ENCODE measurements around the gene SEPTIN1.

Gene SEPTIN1, protein sequence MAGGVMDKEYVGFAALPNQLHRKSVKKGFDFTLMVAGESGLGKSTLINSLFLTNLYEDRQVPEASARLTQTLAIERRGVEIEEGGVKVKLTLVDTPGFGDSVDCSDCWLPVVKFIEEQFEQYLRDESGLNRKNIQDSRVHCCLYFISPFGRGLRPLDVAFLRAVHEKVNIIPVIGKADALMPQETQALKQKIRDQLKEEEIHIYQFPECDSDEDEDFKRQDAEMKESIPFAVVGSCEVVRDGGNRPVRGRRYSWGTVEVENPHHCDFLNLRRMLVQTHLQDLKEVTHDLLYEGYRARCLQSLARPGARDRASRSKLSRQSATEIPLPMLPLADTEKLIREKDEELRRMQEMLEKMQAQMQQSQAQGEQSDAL

DNA sequence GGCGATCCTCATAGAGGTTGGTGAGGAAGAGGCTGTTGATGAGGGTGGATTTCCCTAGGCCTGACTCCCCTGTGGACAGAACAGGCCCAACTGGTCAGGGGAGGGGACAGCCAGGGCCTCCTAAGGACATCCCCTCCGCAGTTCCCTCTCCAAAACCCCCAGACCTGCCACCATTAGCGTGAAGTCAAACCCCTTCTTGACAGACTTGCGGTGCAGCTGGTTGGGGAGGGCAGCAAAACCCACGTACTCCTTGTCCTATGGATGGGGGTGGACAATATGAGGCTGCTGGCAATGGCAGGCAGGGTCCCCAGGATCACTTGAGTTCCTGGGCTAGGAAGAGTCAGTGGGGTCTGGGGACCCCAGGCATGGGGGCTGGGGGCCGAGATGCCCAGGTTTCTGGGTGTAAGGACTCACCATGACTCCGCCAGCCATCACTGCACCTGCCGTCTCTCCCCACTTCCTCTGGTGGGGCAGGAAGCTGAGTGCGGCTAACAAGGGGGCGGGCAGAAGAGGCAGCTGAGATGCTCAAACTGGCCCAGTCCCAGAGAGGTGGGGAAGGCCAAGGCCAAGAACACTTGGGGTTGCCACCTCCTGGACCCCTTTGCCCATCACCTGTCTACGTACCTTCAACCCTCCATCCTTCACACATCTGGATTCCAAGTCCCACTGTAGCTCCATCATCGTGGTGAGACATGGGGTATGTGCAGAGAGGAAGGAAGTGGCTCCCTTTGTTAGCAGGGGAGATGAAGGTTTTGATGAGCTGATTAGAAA lies at the start of gene SEPTIN1:
SEPTIN1 (minus strand) TSS at position 451 of the 771 bp plus-strand sequence; CDS start at position 432, 19 bp downstream.
- DNase-seq (ENCODE audit: low read depth in 2 of 2): peak; percentile 47 to 60

DNA sequence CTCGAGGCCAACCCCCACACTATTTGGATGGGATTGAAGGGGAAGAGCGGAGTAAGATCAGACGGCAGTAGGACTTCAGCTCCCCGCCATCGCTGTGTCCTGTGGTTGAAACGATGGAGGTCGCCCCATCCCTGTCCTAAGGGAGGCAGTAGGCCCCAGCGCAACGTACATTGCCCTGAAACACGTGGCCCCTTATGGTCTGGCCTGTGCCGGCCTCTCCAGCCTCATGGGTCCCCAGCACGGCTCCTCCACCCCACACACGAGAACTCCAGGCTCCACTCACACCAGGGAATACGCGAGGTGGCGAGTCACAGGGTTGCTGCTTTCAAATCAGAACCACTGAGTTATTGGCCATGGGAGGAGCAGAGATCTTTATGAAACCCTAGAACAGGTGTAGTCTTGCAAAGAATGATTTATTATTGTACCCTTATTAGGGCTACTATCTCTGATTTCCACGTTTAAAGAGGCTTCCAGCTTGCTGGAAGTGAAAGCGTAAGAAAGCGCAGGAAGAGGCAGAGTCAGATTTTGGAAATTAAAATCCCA lies 48.1 kb upstream of the SEPTIN1 start:
- no peak for DNase-seq (ENCODE audit: low read depth in 2 of 2)

DNA sequence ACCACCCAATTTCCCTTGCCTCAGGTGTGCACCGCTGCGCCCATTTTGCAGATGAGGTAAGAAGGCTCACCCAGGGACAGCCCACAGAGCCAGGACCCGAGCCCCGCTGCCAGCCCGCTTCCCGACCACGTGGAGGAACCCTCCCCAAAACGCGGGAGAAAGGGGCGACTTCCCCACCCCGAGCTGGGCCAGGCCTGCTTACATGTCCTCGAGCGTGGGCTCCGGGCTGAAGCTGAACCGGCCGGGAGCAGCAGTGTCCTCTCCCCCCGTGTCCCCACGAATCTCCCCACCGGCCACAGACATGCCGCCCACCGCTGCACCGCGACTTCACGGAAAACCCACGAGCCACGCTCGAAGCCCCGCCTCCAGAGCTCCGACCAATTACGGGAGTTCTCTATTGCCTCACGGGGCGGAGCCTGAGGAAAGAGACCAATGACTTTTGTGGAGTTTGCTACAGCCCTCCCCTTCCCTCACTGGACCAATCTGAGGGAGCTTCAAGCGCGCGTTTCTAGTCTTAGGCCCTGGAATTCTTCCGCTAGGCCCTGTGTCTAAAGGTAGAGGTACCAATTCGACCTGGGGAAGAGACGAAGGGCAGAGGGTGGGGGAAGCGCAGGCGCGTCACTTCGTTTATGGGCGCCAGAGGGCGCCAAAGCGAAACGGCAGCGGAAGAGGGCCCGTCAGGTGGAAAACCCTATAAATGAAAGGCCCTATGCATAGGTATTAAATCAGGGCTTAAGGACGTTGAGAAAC lies 47.5 kb upstream of the SEPTIN1 start, which contains the start of gene DCTPP1:
DCTPP1 (minus strand) TSS at position 353 of the 750 bp plus-strand sequence; CDS start at position 303, 50 bp downstream.
- peak; percentile 85 to 92 for DNase-seq (ENCODE audit: low read depth in 2 of 2)

DNA sequence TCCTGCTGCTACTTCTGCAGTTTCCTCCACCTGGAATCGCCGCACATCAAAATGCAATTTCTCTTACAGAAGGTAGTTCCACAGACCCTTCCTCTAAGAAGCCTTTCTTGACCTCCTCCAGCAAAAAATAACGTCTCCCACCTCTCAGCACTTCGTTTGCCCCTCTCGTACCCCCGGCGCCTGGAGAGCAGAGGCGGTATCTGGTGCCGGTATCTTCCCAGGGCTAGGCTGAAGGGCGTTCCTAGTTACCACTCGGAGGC lies 47.0 kb upstream of the SEPTIN1 start:
- no peak for DNase-seq (ENCODE audit: low read depth in 2 of 2)

DNA sequence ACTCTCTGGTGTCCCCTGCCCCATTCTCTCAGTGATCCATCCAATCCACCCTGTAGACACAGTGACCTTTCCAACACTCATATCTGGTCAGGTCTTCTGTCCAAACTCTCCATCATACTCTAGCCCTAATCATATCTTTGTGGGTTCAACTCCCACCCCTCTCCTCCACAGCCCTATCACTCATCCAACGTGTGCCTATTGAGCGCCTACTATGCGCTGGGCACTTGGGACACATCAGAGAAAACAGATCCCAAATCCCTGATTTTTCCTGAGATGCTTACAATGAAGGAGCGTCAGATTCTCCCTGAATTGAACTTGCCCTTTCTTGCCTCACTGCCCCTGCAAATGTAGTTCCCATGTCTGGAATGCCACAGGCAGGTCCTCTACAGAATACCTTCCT lies 45.7 kb upstream of the SEPTIN1 start:
- DNase-seq (ENCODE audit: low read depth in 2 of 2): no peak

DNA sequence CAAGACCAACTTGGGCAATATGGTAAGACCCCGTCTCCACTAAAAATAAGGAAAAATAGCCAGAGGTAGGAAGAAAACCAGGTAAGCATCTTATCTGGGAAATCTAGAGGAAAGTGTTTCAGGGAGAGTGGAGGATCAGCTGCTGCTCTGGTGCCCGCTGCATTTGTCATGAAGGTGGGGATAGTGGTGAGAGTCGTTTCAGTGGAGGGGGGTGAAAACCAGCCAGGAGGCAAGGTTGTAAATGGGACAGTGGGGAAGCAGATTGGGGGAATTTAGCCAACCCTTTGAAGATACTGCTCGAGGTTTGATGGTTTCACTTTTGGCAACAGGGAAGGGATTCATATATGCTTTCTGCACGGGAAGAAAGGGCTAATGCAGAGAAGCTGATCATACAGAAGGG lies 38.6 kb upstream of the SEPTIN1 start:
- no peak for DNase-seq (ENCODE audit: low read depth in 2 of 2)

DNA sequence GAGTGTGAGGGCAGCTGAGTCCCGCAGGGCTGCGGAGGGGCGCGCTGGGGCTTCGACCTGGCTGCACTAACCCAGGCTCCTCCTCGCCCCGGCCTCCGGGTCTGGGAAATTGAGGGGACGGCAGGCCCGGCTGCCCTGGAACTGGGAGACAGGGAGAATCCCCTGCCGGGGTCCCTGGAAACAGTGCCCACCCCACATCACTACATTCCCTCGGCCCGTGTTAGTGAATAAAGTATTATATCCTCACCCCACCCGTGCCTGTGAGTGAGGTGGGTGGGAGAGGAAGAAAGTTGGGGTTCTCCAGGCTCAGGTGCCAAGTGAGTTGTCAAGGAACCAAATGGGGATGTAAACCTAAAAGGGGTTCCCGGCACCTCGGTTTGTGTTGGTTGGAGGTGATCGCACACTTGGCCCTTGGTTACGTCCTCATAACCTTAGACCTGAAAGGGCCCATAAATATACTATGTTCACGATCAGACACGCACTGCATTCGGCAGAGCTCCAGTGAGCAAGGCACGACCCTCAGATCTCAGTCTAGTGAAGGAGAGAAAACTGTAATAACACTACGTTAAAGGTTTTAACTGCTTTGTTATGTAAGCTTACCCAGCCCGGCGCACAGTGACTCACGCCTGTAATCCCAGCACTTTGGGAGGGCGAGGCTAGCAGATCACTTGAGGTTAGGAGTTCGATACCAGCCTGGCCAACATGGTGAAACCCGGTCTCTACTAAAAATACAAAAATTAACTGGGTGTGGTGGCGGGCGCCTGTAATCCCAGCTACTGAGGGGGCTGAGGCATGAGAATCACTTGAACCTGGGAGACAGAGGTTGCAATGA lies 36.2 kb upstream of the SEPTIN1 start:
- no peak for DNase-seq (ENCODE audit: low read depth in 2 of 2)

DNA sequence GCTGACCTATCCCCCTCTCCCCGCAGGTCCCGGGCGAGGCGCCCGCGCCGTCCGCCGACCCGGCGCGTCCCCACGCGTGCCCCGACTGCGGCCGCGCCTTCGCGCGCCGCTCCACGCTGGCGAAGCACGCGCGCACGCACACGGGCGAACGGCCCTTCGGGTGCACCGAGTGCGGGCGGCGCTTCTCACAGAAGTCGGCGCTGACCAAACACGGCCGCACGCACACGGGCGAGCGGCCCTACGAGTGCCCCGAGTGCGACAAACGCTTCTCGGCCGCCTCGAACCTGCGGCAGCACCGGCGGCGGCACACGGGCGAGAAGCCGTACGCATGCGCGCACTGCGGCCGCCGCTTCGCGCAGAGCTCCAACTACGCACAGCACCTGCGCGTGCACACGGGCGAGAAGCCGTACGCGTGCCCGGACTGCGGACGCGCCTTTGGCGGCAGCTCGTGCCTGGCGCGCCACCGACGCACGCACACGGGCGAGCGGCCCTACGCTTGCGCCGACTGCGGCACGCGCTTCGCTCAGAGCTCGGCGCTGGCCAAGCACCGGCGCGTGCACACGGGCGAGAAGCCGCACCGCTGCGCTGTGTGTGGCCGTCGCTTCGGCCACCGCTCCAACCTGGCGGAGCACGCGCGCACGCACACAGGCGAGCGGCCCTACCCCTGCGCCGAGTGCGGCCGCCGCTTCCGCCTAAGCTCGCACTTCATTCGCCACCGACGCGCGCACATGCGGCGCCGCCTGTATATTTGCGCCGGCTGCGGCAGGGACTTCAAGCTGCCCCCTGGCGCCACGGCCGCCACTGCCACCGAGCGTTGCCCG lies 35.4 kb upstream of the SEPTIN1 start:
- peak; percentile 75 to 80 for DNase-seq (ENCODE audit: low read depth in 2 of 2)

DNA sequence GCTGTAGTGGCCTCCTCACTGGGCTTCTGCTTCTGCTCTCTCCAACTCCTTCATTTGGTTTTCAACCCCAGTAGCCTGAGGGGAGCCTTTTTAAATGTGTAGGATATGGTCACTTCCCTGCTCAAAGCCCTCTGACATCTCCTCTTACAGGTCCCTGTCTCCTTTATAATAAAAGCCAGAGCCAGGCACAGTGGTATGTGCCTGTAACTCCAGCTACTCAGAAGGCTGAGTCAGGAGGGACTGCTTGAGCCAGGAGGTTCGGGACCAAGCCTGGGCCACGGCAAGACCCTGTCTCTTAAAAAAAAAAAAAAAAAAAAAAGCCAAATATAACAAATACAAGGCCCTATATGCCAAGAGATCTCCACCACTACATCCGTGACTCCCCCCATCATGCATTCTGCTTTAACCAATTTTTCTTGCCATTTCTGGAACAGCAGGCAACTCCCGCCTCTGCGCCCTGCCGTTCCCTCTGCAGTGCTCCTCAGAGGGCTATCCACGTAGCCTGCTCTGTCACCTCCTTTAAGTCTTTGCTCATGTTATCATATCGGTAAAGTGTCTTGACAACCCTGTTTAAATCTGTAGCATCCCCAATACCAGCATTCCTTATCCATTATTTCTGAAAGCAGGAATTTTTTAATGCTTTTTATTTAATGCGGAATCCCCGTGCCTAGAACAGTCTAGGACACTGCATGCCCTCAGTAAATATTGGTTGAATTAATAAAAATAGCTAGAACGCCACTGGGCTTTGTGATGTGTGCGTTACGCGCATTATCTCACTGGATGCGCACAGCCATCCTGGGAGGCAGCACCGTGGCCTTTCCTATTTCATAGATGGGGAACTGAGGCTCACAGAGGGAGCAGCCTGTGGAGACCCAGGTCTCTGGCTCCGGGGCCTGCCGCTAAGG lies 34.5 kb upstream of the SEPTIN1 start:
- no peak for DNase-seq (ENCODE audit: low read depth in 2 of 2)

DNA sequence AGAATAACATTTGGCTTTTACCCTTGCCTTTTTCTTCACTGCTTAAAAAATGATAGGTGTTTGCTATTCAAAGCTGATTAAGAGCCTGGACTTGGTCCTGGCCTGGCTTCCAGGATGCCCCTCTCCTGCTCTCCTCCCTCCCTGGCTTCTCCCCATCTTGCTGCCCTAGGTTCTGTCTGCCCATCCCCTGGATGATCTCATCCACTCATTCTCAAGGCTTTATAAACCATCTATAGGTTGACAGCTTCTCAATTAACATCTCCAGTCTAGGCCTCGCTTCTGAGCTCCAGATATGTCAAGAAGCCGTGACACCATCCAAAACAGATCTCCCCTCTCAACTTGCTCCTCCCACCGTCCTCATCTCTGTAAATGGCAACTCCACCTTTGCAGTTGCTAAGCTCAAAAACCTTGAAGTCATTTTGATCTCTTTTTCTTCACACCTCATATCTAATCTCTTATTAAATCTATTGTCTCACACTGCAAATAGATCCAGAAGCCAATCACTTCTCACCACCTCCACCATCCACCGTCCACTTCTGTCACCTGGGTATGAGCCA lies 33.8 kb upstream of the SEPTIN1 start:
- DNase-seq (ENCODE audit: low read depth in 2 of 2): no peak

DNA sequence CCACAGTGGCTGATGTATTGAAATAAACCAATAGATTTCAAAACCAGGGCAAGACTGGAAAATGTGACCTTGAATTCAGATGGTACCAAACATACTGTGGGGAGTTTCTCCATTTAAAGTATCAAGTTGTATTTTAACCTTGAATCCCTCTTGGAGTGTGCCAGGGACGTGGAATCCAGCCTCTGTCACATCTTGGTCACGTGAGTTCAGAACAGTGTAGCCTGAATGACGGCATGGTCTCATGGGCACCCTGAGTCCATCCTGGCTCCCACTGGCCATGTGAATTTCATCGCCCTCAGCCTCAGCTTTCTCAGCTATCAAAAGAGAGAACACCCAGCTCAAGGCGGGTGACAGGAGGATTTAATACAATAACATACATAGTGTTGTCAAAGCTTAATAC lies 31.8 kb upstream of the SEPTIN1 start:
- no peak for DNase-seq (ENCODE audit: low read depth in 2 of 2)

DNA sequence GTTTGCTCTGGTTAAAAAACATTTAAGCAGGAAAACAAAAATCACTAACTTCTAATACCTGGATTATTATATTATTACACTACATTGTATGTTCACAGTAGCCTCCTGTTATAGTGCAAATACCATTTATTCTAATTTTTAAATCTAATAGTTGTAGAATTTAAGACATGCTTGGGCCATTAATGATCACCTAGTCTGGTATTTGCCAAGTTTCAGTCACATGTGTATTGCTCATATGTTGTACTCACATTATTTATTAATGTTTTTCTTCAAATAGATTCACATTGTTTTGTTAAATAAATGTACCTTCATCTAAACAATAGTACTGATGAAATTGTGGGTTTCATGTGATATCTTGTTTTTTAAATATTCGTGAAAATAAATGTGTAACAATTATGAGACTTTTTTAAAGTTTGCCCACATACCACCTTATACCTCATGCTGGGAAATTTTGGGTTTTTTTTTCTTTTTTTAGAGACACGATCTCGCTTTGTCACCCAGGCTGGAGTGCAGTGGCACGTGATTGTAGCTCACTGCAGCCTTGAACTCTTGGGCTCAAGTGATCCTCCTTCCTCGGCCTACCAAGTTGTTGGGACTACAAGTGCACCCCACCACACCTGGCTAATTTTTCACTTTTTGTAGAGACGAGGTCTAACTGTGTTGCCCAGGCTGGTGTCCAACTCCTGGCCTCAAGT lies 30.9 kb upstream of the SEPTIN1 start:
- DNase-seq (ENCODE audit: low read depth in 2 of 2): no peak

DNA sequence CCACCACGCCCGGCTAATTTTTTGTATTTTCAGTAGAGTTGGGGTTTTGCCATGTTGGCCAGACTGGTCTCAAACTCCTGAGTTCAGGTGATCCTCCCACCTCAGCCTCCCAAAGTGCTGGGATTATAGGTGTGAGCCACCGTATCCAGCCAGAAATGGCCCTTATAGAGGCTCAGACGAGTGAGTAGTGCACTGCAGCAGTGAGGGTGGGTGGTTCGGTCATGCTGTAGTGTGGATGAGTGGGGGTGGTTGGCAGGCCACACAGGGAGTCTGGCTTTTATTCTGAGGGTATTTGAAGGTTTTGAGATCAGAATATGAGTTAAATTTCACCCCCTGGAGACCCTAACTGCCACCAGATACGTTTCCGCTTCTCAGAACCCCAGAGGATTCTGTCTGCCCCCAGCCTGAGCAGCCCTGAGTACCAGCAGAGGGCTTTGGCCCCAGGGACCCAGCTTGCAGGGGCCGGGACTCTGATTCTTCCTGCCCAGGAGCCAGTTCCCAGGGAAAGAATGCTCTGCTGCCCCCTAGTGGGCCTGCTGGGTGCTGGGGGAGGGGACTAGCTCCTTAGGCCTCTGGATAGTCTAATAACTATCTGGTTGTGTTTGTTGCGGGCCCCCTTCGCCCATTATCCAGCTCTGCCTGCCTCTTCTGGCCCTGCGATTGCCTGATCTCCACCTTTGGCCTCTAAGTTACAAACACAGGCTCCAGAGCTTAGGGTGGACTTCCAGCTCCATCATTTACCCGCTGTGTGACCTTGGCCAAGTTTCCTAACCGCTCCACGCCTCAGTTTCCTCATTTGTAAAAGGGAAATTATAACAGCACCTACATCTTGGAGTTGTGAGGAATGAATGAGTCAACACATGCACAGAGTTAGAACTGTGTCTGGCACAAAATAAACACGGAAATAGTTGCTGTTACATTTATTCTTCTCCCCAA lies 27.0 kb upstream of the SEPTIN1 start:
- DNase-seq (ENCODE audit: low read depth in 2 of 2): peak; percentile 87 to 88

DNA sequence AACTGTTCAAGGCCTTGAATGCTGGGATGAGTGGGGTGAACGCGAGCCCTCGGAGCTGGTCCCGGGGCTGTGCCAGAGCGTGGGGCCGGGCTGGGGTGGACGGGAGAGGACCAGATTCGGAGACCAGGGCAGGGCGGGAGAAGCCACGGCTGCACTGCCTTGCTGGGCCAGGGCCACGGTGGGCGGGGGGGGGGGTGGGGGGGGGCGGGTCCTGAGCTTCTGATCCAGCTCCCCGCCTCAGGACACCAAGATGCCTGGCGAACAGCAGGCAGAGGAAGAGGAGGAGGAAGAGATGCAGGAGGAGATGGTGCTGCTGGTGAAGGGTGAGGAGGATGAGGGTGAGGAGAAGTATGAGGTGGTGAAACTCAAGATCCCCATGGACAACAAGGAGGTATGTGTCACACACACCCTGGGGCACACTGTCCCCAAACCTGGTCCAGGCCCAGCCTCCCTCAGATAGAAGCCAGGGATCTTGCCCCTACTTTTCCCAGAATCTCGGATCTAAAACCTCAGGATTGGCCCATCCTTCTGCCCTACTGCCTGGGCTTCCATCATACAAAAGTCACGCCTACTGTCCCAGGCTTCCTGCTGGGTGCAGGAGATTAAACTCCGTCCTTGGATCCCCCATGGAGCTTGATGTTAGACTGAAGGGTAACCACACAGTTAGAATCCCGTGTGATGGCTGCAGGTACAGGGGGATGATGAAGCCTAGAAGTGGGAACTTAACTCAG lies 25.6 kb upstream of the SEPTIN1 start:
- DNase-seq (ENCODE audit: low read depth in 2 of 2): no peak

DNA sequence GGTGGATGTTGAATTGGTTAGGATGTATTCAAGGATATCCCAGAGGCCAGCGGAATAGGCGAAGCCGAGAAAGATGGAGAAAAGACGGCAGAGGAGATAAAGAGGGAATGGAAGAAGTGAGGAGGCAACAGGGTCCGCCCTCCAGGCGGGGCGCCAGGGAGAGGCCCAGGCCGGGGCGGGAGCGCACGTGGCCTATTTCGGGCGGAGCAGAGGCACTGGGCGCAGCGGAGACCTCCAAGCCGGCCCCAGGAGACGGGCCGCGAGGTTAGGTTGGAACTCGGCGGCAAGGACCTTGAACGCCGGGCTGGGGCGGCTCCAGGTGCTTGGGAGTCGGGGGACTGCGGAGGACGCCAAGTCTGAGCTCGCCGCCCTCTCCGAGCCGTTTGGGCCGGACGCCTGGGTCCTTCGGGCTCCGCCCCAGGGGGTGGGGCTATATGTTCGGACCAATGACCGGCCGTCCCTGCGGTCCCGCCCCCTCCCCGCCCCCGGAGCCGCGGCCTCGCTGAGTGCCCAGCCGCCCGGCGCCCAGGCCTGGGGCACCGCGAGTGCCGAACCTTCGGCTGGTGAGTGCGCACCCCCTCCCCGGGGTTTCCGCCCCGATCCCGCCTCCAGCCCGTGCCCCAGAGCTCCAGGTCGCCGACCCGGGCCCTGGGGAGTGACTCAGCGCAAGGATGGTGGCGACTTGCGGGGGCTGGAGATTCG lies 24.9 kb upstream of the SEPTIN1 start, which contains the start of gene ZNF771:
ZNF771 (plus strand) TSS at position 505 of the 702 bp plus-strand sequence. CDS start 448 bp downstream, outside the sequence.
- DNase-seq (ENCODE audit: low read depth in 2 of 2): peak; percentile 77 to 79

DNA sequence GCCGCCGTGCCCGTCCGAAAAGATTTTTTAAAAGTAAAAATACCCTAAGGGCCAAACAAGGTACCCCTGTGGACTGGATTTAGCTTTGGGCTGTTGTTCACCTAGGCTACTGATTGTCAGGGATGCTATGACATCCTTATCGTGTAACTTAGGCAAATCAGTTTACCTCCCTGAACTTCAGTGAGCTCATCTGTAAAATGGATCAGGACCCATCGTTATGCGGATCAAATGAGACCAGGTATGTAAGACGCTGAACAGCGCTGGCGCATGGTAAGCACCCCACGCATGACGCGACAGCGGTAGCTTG lies 24.4 kb upstream of the SEPTIN1 start:
- DNase-seq (ENCODE audit: low read depth in 2 of 2): no peak

All from stimulated activated CD8-positive, alpha-beta memory T cell treated with anti-CD3 and anti-CD28 coated beads, Interleukin-2, amount 100 ng/mL, for 1 hour (primary cell).